ENCODE results near the gene PBRM1.

DNA sequence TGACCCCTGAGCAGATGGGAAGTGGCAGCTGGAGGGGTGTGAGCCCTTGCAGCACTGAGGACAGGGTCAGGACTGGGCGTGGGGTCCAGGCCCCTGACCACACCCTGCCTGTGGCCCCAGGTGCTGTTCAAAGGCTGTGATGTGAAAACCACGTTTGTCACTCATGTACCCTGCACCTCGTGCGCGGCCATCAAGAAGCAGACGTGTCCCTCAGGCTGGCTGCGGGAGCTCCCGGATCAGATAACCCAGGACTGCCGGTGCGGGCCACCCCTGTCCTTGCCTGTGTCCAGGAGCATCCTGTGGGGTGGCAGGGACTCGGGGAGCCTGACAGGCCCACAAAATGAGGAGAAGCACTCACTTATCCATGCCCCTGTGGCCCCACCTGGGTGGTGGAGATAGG, 184.7 kb downstream of the PBRM1 start:
- TF ChIP-seq POLR2AphosphoS5 (IDR thresholded peaks at IDR 0.05; ENCODE audit: low read depth, low read length) (no peak), SIN3A (IDR thresholded peaks at IDR 0.05; ENCODE audit: borderline replicate concordance, insufficient read depth, low read length) (no peak), REST (IDR thresholded peaks at IDR 0.05; ENCODE audit: insufficient read depth in 1 of 2, low read depth in 2 of 2, low read length in 2 of 2) (no peak)
